Bronchial epithelial cell (primary cell): ENCODE measurements around the gene TMEM87B. TPM values are rescaled to one million over a fixed set of nuclear protein-coding genes. Genes with fewer than 3 reads are reported as not detected.
"Not testable (repeated sequence)": the region's sequence is repeated elsewhere in the genome, so short reads cannot be mapped to it uniquely, and the experiment has no call there.

Source experiments
- DNase-seq: peaks from one replicate; pipeline ENCODE4 v3.0.0-alpha.2; 2010; ENCODE audit warnings: low read depth
- FAIRE-seq: peaks from 2 replicates; lab custom pipeline; 2011; peaks lifted over from hg19 to GRCh38; lab: Jason Lieb, UNC
- H3K27me3 ChIP-seq: 2 replicates; pipeline ENCODE4 v1.5.1; 2011; ENCODE audit warnings: low read length; ENCODE audit not compliant: control insufficient read depth, insufficient read depth
- H3K36me3 ChIP-seq: 2 replicates; pipeline ENCODE4 v1.5.1; 2011; ENCODE audit warnings: low read length; ENCODE audit not compliant: control insufficient read depth, insufficient read depth
- H3K4me3 ChIP-seq: 2 replicates; pipeline ENCODE4 v1.5.1; 2011; ENCODE audit warnings: mild to moderate bottlenecking, low read depth, low read length, control low read depth
- CTCF ChIP-seq: IDR thresholded peaks from 2 replicates; pipeline ENCODE4 v1.5.1; 2011; ENCODE audit warnings: mild to moderate bottlenecking, moderate library complexity, low read length, control low read depth, inconsistent platforms; ENCODE audit not compliant: insufficient read depth, severe bottlenecking
- total RNA-seq: library from RNA; depleted of rRNA; stranded (reverse); fragments of >200 nt; gene quantifications from 2 replicates; pipeline ENCODE4 v1.2.1, GENCODE V29; 2014

Gene TMEM87B
- total RNA-seq, 1 donor from 2014 or later, result 37.1 TPM

GRCh38 chr2:112065486-112065885, 10.4 kb downstream of the TMEM87B start:
- Histone ChIP-seq H3K27me3 (no peaks in the 10 kb centered on the region), H3K36me3 (peaks cover 11% of the 10 kb centered on the region), H3K4me3 (no peak overlapping the region)
- FAIRE-seq (no peak), DNase-seq (no peak)
- no peak for TF ChIP-seq CTCF

GRCh38 chr2:112065966-112066365, 10.9 kb downstream of the TMEM87B start:
- Histone ChIP-seq H3K4me3 (no peak overlapping the region), H3K36me3 (peaks cover 11% of the 10 kb centered on the region), H3K27me3 (no peaks in the 10 kb centered on the region)
- TF ChIP-seq CTCF, result no peak
- FAIRE-seq (no peak), DNase-seq (peak; percentile 76)

- not testable (repeated sequence) for DNase-seq, H3K4me3 ChIP-seq, H3K27me3 ChIP-seq, H3K36me3 ChIP-seq, FAIRE-seq
Measured at GRCh38 chr2:112069794-112070193, 14.7 kb downstream of the TMEM87B start.

- no peaks in the 10 kb centered on the region for H3K27me3 ChIP-seq
- peaks cover 7% of the 10 kb centered on the region for H3K36me3 ChIP-seq
- peak; percentile 23 for DNase-seq
- no peak overlapping the region for H3K4me3 ChIP-seq
- FAIRE-seq, result no peak
- no peak for TF ChIP-seq CTCF
Measured at GRCh38 chr2:112073875-112074274, 18.8 kb downstream of the TMEM87B start.

GRCh38 chr2:112074506-112074905, 19.4 kb downstream of the TMEM87B start:
- no peak for TF ChIP-seq CTCF
- no peak for FAIRE-seq
- Histone ChIP-seq H3K36me3 (peaks cover 7% of the 10 kb centered on the region), H3K4me3 (no peak overlapping the region), H3K27me3 (no peaks in the 10 kb centered on the region)
- DNase-seq, result no peak

GRCh38 chr2:112075490-112076260, 20.6 kb downstream of the TMEM87B start:
- TF ChIP-seq CTCF, result no peak
- Histone ChIP-seq H3K36me3 (peaks cover 7% of the 10 kb centered on the region), H3K4me3 (no peak overlapping the region), H3K27me3 (no peaks in the 10 kb centered on the region)
- no peak for FAIRE-seq
- peak; percentile 79 for DNase-seq
